A549 (cell line): ENCODE measurements around the gene ANKRD11. TPM values are rescaled to one million over a fixed set of nuclear protein-coding genes. Genes with fewer than 3 reads are reported as not detected.
"Not testable (repeated sequence)": the region's sequence is repeated elsewhere in the genome, so short reads cannot be mapped to it uniquely, and the experiment has no call there.

Experiments
- ATAC-seq, 2 experiments: fragments of 200-7000 bp in 1 of 2; fragments of >200 bp in 1 of 2; cut with Nextera tagmentation in 1 of 2; cut with Tn5 transposase in 1 of 2; 3 replicates each; pipeline versions ENCODE4 v1.8.0 to v1.9.1; 2018 to 2020; ENCODE audit warnings: mild to moderate bottlenecking in 1 of 2, moderate library complexity in 1 of 2
- CTCF ChIA-PET: fragments of 300-600 bp; sonication (Branson Sonifier 250); formaldehyde crosslinking; extraction: SDS; loops from one replicate; lab custom pipeline; 2021; ENCODE audit warnings: antibody characterized with exemption, inconsistent platforms; lab: Yijun Ruan, JAX
- POLR2A ChIA-PET: fragments of 350-600 bp; formaldehyde crosslinking; extraction: SDS; loops from one replicate; lab custom pipeline; 2021; ENCODE audit warnings: antibody characterized with exemption, inconsistent platforms; lab: Yijun Ruan, JAX
- DNase-seq, 2 experiments: peaks; one replicate each; pipeline versions ENCODE4 v3.0.0 to v3.0.0-alpha.2; 2011 to 2016; ENCODE audit warnings: low read depth in 1 of 2, low spot score in 1 of 2
- FAIRE-seq: peaks from 2 replicates; lab custom pipeline; 2011; peaks lifted over from hg19 to GRCh38; lab: Jason Lieb, UNC
- H3K27ac ChIP-seq, 2 experiments: fragments of >200 bp; sonication (Bioruptor Twin); formaldehyde crosslinking; 3 replicates each; pipeline ENCODE4 v1.5.1; 2016 to 2017
- H3K4me1 ChIP-seq: fragments of >200 bp; sonication (Bioruptor Twin); formaldehyde crosslinking; 3 replicates; pipeline ENCODE4 v1.6.1; 2016
- H3K4me2 ChIP-seq: fragments of >200 bp; sonication (Bioruptor Twin); formaldehyde crosslinking; 3 replicates; pipeline ENCODE4 v1.6.1; 2016
- H3K4me3 ChIP-seq: fragments of >200 bp; sonication (Bioruptor Twin); formaldehyde crosslinking; 3 replicates; pipeline ENCODE4 v1.5.1; 2016
- H3K9me3 ChIP-seq: fragments of >200 bp; sonication (Bioruptor Twin); formaldehyde crosslinking; 3 replicates; pipeline ENCODE4 v1.6.1; 2016
- BCL3 ChIP-seq: fragments of >200 bp; sonication (Bioruptor Twin); formaldehyde crosslinking; IDR thresholded peaks from 3 replicates; pipeline ENCODE4 v1.6.1; 2016
- CBX2 ChIP-seq: fragments of 200-600 bp; sonication (generic); IDR thresholded peaks from 2 replicates; pipeline ENCODE4 v1.6.1; 2016; ENCODE audit warnings: low read depth, mild to moderate bottlenecking, borderline replicate concordance
- CEBPB ChIP-seq, 2 experiments: fragments of >200 bp in 1 of 2; sonication (Bioruptor Twin) in 1 of 2; formaldehyde crosslinking in 1 of 2; IDR thresholded peaks; 2 replicates each; pipeline ENCODE4 v1.6.1; 2012 to 2016
- CHD4 ChIP-seq: fragments of 200-600 bp; sonication (generic); IDR thresholded peaks from 2 replicates; pipeline ENCODE4 v1.6.1; 2016; ENCODE audit warnings: antibody characterized with exemption, mild to moderate bottlenecking, borderline replicate concordance
- EHF ChIP-seq: fragments of 250-450 bp; sonication (Bioruptor Pico); IDR thresholded peaks from 2 replicates; pipeline ENCODE4 v1.5.0; 2020; ENCODE audit warnings: mild to moderate bottlenecking
- EP300 ChIP-seq, 2 experiments: fragments of >200 bp; sonication (Bioruptor Twin); formaldehyde crosslinking; IDR thresholded peaks; 2 replicates in 1 of 2; 3 replicates in 1 of 2; pipeline ENCODE4 v1.6.1; 2016 to 2017
- FOXS1 ChIP-seq: fragments of 250-450 bp; sonication (Bioruptor Pico); IDR thresholded peaks from 2 replicates; pipeline ENCODE4 v1.5.0; 2020; ENCODE audit warnings: mild to moderate bottlenecking, moderate library complexity
- GATA3 ChIP-seq: IDR thresholded peaks from 2 replicates; pipeline ENCODE4 v1.6.1; 2012; ENCODE audit warnings: borderline replicate concordance
- HEYL ChIP-seq: fragments of 250-450 bp; sonication (Bioruptor Pico); IDR thresholded peaks from 2 replicates; pipeline ENCODE4 v1.8.0; 2021; ENCODE audit warnings: mild to moderate bottlenecking, moderate library complexity
- HMGXB4 ChIP-seq: fragments of 250-450 bp; sonication (Bioruptor Pico); IDR thresholded peaks from 2 replicates; pipeline ENCODE4 v1.5.0; 2021; ENCODE audit warnings: mild to moderate bottlenecking, moderate library complexity, borderline replicate concordance
- KDM5A ChIP-seq: fragments of 200-600 bp; sonication (generic); IDR thresholded peaks from 2 replicates; pipeline ENCODE4 v1.6.1; 2016; ENCODE audit warnings: antibody characterized with exemption, mild to moderate bottlenecking
- MAFK ChIP-seq: fragments of 450-650 bp; IDR thresholded peaks from 2 replicates; pipeline ENCODE4 v1.6.1; 2014; ENCODE audit not compliant: partially characterized antibody
- MAX ChIP-seq: IDR thresholded peaks from 2 replicates; pipeline ENCODE4 v1.6.1; 2012
- MYC ChIP-seq: IDR thresholded peaks from 2 replicates; pipeline ENCODE4 v1.6.1; 2012; ENCODE audit warnings: mild to moderate bottlenecking, inconsistent platforms, low read length, improper control_type of control experiment, borderline replicate concordance
- NFE2L2 ChIP-seq: fragments of 150-350 bp; conservative IDR thresholded peaks from 2 replicates; pipeline ENCODE4 v1.6.1; 2014; ENCODE audit warnings: low read length
- NPAS2 ChIP-seq: fragments of 250-450 bp; sonication (Bioruptor Pico); IDR thresholded peaks from 2 replicates; pipeline ENCODE4 v1.8.0; 2022; ENCODE audit warnings: mild to moderate bottlenecking, moderate library complexity, borderline replicate concordance
- POLR2A ChIP-seq: IDR thresholded peaks from 2 replicates; pipeline ENCODE4 v1.6.1; 2012; ENCODE audit warnings: mild to moderate bottlenecking, low read length
- POLR2AphosphoS2 ChIP-seq: conservative IDR thresholded peaks from 2 replicates; pipeline ENCODE4 v1.6.1; 2012; ENCODE audit warnings: low read length, improper control_type of control experiment, inconsistent platforms
- RCOR1 ChIP-seq: fragments of 150-350 bp; IDR thresholded peaks from 2 replicates; pipeline ENCODE4 v1.6.1; 2014; ENCODE audit warnings: antibody characterized with exemption, low read length, low read depth
- SREBF2 ChIP-seq: fragments of 450-650 bp; IDR thresholded peaks from 2 replicates; pipeline ENCODE4 v1.6.1; 2014; ENCODE audit warnings: mild to moderate bottlenecking, moderate library complexity
- TFCP2L1 ChIP-seq: fragments of 250-450 bp; sonication (Bioruptor Pico); IDR thresholded peaks from 2 replicates; pipeline ENCODE4 v1.5.0; 2021; ENCODE audit warnings: mild to moderate bottlenecking
- ZNF302 ChIP-seq: fragments of 250-450 bp; sonication (Bioruptor Pico); IDR thresholded peaks from 2 replicates; pipeline ENCODE4 v1.9.0; 2021; ENCODE audit warnings: inconsistent platforms, mild to moderate bottlenecking, moderate library complexity
- whole genome bisulfite sequencing: methylation state at CpG from one replicate; pipeline ENCODE4 v1.1.6; 2017; ENCODE audit errors: missing lambda C conversion rate; 5-methylcytosine and 5-hydroxymethylcytosine counted together
- polyA plus RNA-seq, 4 experiments: library from polyadenylated mRNA; depleted of rRNA in 3 of 4; stranded (reverse); fragments of >200 nt; fragmentation: RNase III in 1 of 4; extraction: RNeasy Plus Mini Kit Qiagen cat#74134 plus additional on column Dnase treatment in 1 of 4; gene quantifications; 2 replicates in 3 of 4; 3 replicates in 1 of 4; pipeline ENCODE4 v1.2.3, GENCODE V29; 2011 to 2017

The ANKRD11 gene
- polyA plus RNA-seq, 2 of the 4 experiments (the other 2 are of a cell fraction), result 53.6 to 54.9 TPM

GRCh38 chr16:89303617-89304016, 186.7 kb downstream of the ANKRD11 start:
- Histone ChIP-seq H3K4me2 (no peak overlapping the region), H3K27ac (peak overlapping the region; percentile 95 to 96; a peak in 5 of 6 replicates), H3K9me3 (no peaks in the 10 kb centered on the region), H3K4me1 (peaks cover 43% of the 10 kb centered on the region), H3K4me3 (no peak overlapping the region)
- DNase-seq (no peak), ATAC-seq (no peak), FAIRE-seq (no peak)
- CTCF ChIA-PET, result interaction anchor here (0.8 to 2.1 kb wide), 4 partner anchors 8 to 147 kb away, joined by 3 to 7 read pairs (median 3); no protein-coding TSS in a partner anchor
- peak; percentile 45 for TF ChIP-seq MAFK
- no peak for TF ChIP-seq EP300 (IDR thresholded peaks at IDR 0.05)
- WGBS, result 91% methylated on average over 8 of the region's 8 CpGs
- POLR2A ChIA-PET, result no interaction called here

GRCh38 chr16:89300976-89301360, 189.4 kb downstream of the ANKRD11 start:
- POLR2A ChIA-PET, result no interaction called here
- peak overlapping the region; percentile 95 to 96 for H3K27ac ChIP-seq
- peaks cover 50% of the 10 kb centered on the region for H3K4me1 ChIP-seq
- WGBS, result 72% methylated on average over 9 of the region's 9 CpGs
- ATAC-seq, result no peak
- no peaks in the 10 kb centered on the region for H3K9me3 ChIP-seq
- TF ChIP-seq CEBPB (IDR thresholded peaks at IDR 0.05) (peak in 1 of 2 experiments; percentile 60; a peak in 1 of 4 replicates), SREBF2 (no peak)
- H3K4me3 ChIP-seq, result no peak overlapping the region
- CTCF ChIA-PET, result interaction anchor here (1.3 kb wide), 1 partner anchor 12 kb away, joined by 5 read pairs; no protein-coding TSS in a partner anchor
- peak overlapping the region; percentile 86 for H3K4me2 ChIP-seq
- FAIRE-seq, result no peak
- no peak for DNase-seq

GRCh38 chr16:89300311-89300975, 189.9 kb downstream of the ANKRD11 start:
- no peak for FAIRE-seq
- no peak for TF ChIP-seq RCOR1
- peak; percentile 42; the same call in 1 of the 2 replicates for TF ChIP-seq MAX
- TF ChIP-seq KDM5A, result no peak
- TF ChIP-seq, all 56 proteins: peak for 1
- Histone ChIP-seq H3K4me2 (peak overlapping the region; percentile 86), H3K27ac (peak overlapping the region; percentile 95 to 96), H3K9me3 (no peaks in the 10 kb centered on the region), H3K4me1 (peaks cover 50% of the 10 kb centered on the region), H3K4me3 (no peak overlapping the region)
- WGBS, result 71% methylated on average over 17 of the region's 21 CpGs
- DNase-seq (peak in 1 of 2 experiments; percentile 44), ATAC-seq (peak; percentile 6 to 7; a peak in 2 of 6 replicates)
- ChIA-PET CTCF (interaction anchor here (1.1 to 1.3 kb wide), 2 partner anchors 11 to 12 kb away, joined by 3 to 5 read pairs; no protein-coding TSS in a partner anchor), POLR2A (no interaction called here)

- ATAC-seq, H3K4me2 ChIP-seq, H3K4me3 ChIP-seq, H3K9me3 ChIP-seq, FAIRE-seq, DNase-seq, POLR2A ChIA-PET: not testable (repeated sequence)
- CTCF ChIA-PET, result interaction anchor here (1.1 kb wide), 1 partner anchor 12 kb away, joined by 3 read pairs; no protein-coding TSS in a partner anchor
- Histone ChIP-seq H3K4me1 (peaks cover 50% of the 10 kb centered on the region), H3K27ac (peak overlapping the region; percentile 95 to 96)
- WGBS, result no CpG with 5 or more reads among the region's 10 CpGs
These were observed 190.8 kb downstream of the ANKRD11 start for GRCh38 chr16:89299357-89300111.

GRCh38 chr16:89298623-89299225, 191.6 kb downstream of the ANKRD11 start:
- ATAC-seq (no peak), FAIRE-seq (no peak), DNase-seq (no peak)
- ChIA-PET POLR2A (no interaction called here), CTCF (interaction anchor here (3.4 to 4.1 kb wide), 2 partner anchors 10 kb away, joined by 14 to 23 read pairs; no protein-coding TSS in a partner anchor)
- H3K27ac ChIP-seq, result peak overlapping the region; percentile 95 to 96; a peak in 3 of 6 replicates
- H3K4me1 ChIP-seq, result peaks cover 51% of the 10 kb centered on the region
- no peaks in the 10 kb centered on the region for H3K9me3 ChIP-seq
- H3K4me3 ChIP-seq, result no peak overlapping the region
- no peak overlapping the region for H3K4me2 ChIP-seq
- WGBS, result 85% methylated on average over 17 of the region's 17 CpGs
- TF ChIP-seq GATA3 (no peak), NPAS2 (CRISPR knock-in tag) (no peak), POLR2AphosphoS2 (no peak), KDM5A (no peak), EHF (CRISPR knock-in tag) (no peak), TFCP2L1 (no peak), HMGXB4 (CRISPR knock-in tag) (no peak), ZNF302 (CRISPR knock-in tag) (no peak), BCL3 (no peak), NFE2L2 (no peak), HEYL (CRISPR knock-in tag) (no peak), CHD4 (no peak), EP300 (IDR thresholded peaks at IDR 0.05) (no peak), CBX2 (no peak), POLR2A (no peak), MYC (no peak), FOXS1 (no peak)
